Endometrial microvascular endothelial cells (primary cell): Measurements from ENCODE around the gene RIMS3. TPM values are rescaled to one million over a fixed set of nuclear protein-coding genes. Genes with fewer than 3 reads are reported as not detected.
"Not testable (repeated sequence)": the region's sequence is repeated elsewhere in the genome, so short reads cannot be mapped to it uniquely, and the experiment has no call there.

Experiments used
- in situ Hi-C: cut with HindIII; loops from 2 replicates; pipeline ENCODE4 v1.10.0; 2017; ENCODE audit warnings: low sequenced_read_pairs, low pct_unique_long_range_greater_than_20kb; ENCODE audit errors: inconsistent ontology term
- total RNA-seq: library from RNA; depleted of rRNA; stranded (reverse); fragments of >200 nt; gene quantifications from one replicate; pipeline ENCODE4 v1.2.3, GENCODE V29; 2015; ENCODE audit errors: inconsistent ontology term

RIMS3 gene
- total RNA-seq, 1 donor from 2014 or later = 0.09 TPM

- in situ Hi-C loops = no loop called here
Observed at GRCh38 chr1:40636777-40637176, 28.7 kb downstream of the RIMS3 start.

GRCh38 chr1:40635763-40636500 lies 29.6 kb downstream of the RIMS3 start:
- in situ Hi-C loops = no loop called here

- in situ Hi-C loops = no loop called here
Observed at GRCh38 chr1:40634901-40635655, 30.4 kb downstream of the RIMS3 start.

GRCh38 chr1:40633931-40634376 lies 31.5 kb downstream of the RIMS3 start:
- in situ Hi-C loops = no loop called here

GRCh38 chr1:40633523-40633922 lies 32.0 kb downstream of the RIMS3 start:
- in situ Hi-C loops = no loop called here

GRCh38 chr1:40630488-40631223 lies 34.8 kb downstream of the RIMS3 start:
- in situ Hi-C loops = no loop called here

- in situ Hi-C loops = not testable (repeated sequence)
Observed at GRCh38 chr1:40629546-40629945, 35.9 kb downstream of the RIMS3 start.

GRCh38 chr1:40628903-40629292 lies 36.6 kb downstream of the RIMS3 start:
- in situ Hi-C loops = no loop called here

- in situ Hi-C loops = no loop called here
Observed at GRCh38 chr1:40627987-40628902, 37.2 kb downstream of the RIMS3 start.

- in situ Hi-C loops = no loop called here
Observed at GRCh38 chr1:40626383-40626770, 39.1 kb downstream of the RIMS3 start.

- in situ Hi-C loops = no loop called here
Observed at GRCh38 chr1:40625476-40626382, 39.8 kb downstream of the RIMS3 start.

- in situ Hi-C loops = no loop called here
Observed at GRCh38 chr1:40625076-40625475, 40.4 kb downstream of the RIMS3 start.

- in situ Hi-C loops = no loop called here
Observed at GRCh38 chr1:40622936-40623629, 42.4 kb downstream of the RIMS3 start.

- in situ Hi-C loops = no loop called here
Observed at GRCh38 chr1:40621821-40622450, 43.5 kb downstream of the RIMS3 start.

- in situ Hi-C loops = no loop called here
Observed at GRCh38 chr1:40620586-40621210, 44.8 kb downstream of the RIMS3 start.

- in situ Hi-C loops = no loop called here
Observed at GRCh38 chr1:40620150-40620549, 45.3 kb downstream of the RIMS3 start.
